T47D (cell line): ENCODE data around the gene AFF1.
"Not testable (repeated sequence)": the region's sequence is repeated elsewhere in the genome, so short reads cannot be mapped to it uniquely, and the experiment has no call there.

Source experiments
- DNase-seq, 2 experiments: peaks; one replicate each; pipeline versions ENCODE4 v3.0.0 to v3.0.0-alpha.2; 2011 to 2012; ENCODE audit warnings: low read depth in 1 of 2, low spot score in 1 of 2
- JUND ChIP-seq: IDR thresholded peaks from 2 replicates; pipeline ENCODE4 v1.6.1; 2012; ENCODE audit warnings: low read depth
- in situ Hi-C: cut with HindIII; loops from 2 replicates; pipeline ENCODE4 v1.10.0; 2016; ENCODE audit warnings: low sequenced_read_pairs, low pct_unique_long_range_greater_than_20kb

The AFF1 gene

DNA sequence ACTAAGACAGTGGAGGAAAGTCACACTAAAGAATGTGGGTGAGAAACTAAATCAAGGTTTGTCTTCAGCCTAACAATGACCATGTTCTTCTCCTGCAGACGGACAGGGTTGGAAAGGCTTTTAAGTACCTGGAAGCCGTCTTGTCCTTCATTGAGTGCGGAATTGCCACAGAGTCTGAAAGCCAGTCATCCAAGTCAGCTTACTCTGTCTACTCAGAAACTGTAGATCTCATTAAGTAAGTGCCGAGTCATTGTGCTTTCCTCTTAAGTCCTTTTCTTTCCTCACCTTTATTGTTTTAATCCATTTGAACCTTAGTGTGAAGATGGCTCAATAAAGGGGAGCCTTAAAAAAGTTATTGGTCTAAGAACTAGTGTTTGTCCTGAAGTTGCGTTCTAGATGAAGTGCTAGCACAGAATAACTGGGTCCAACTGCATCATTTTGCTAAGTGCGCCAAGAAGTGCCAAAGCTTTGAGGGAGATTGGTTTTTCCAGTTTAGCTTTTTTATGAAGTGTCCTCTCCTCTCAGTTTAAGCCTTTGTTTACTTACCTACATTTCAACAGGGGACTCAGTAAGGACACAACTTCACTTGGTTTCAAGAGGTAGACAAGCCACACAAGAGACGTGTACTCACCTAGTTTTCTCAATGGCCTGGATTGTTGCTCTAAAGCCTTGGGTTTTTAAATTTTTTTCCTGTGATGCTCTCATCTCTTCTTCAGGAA is 196.3 kb downstream of the AFF1 start:
- no peak for DNase-seq
- in situ Hi-C loops = no loop called here
- no peak for TF ChIP-seq JUND

DNA sequence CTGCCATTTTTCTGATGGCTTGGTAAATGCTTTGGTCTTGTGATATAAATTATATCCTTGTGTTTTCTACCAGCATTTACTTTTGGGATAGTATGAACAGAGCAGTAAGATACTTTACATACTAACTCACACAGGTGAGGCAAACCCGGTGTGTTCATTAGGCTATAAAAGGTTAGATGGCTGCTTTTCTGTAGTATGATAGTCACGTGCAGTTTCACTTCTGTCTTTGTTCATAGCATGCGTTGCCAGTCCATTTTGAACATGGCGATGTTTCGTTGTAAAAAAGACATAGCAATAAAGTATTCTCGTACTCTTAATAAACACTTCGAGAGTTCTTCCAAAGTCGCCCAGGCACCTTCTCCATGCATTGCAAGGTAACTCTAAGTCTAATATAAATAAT is 197.2 kb downstream of the AFF1 start:
- no peak for DNase-seq
- no peak for TF ChIP-seq JUND
- in situ Hi-C loops = no loop called here

DNA sequence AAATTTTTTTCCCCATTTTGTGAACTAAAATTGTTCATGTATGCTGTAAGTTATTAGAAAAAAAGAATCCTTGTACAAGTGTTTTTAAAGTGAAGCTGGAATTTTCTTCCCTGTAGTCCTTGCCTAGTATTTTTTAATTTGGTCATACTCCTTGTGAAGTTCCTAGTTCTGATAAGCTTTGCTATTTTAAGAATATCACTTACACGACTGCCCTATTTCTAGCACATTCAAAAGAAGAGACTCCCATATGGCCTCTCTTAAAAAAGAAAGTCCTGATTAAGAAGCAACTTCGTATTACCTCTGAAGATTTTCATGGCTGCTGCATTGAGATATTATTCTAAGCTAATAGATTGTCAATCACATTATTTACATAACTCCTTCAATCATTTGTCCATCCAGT is 198.4 kb downstream of the AFF1 start:
- in situ Hi-C loops = no loop called here
- TF ChIP-seq JUND = no peak
- DNase-seq = no peak

GRCh38 chr4:87134122-87134521 is 199.3 kb downstream of the AFF1 start:
- no peak for DNase-seq
- TF ChIP-seq JUND = no peak
- in situ Hi-C loops = no loop called here

DNA sequence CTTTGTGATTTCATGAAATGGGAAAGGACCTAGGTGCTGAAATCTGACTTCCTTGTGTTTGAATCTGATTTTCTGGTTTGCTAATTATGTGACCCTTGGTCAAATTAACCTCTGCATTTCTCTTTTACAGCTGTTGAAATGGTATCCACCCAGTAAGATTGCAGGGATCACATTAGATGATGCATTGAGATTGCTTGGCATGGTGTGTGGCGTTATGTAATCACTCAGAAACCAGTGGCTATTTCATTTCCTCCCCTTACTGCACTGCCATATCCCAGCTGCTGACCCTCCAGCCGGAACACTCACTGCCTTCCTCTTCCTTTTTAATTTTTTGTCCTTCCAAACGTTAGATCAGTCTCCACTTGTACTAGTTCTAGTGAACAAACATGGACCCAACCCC is 206.6 kb downstream of the AFF1 start:
- TF ChIP-seq JUND = no peak
- DNase-seq = no peak
- in situ Hi-C loops = no loop called here

GRCh38 chr4:87144356-87144755 is 209.5 kb downstream of the AFF1 start:
- no peak for DNase-seq
- in situ Hi-C loops = no loop called here

DNA sequence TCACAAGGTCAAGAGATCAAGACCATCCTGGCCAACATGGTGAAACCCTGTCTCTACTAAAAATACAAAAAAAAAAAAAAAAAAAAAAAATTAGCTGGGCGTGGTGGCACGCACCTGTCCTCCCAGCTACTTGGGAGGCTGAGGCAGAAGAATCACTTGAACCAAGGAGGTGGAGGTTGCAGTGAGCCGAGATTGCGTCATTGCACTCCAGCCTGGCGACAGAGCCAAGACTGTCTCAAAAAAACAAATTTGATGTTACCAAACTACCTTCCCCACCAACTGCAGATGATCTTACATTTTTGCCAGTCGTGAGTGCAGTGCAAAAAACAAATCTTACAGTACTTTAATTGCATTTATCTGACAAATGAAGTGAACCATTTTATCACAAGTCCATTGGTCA is 211.1 kb downstream of the AFF1 start:
- in situ Hi-C loops, DNase-seq: not testable (repeated sequence)

More at GRCh38 chr4:87144356-87144755, 209.5 kb downstream of the AFF1 start:
- TF ChIP-seq JUND = no peak

- no peak for TF ChIP-seq JUND
- no peak for DNase-seq
- in situ Hi-C loops = no loop called here
Observed at GRCh38 chr4:87147116-87147515, 212.3 kb downstream of the AFF1 start.

GRCh38 chr4:87150498-87151261 is 215.9 kb downstream of the AFF1 start:
- in situ Hi-C loops = no loop called here
- DNase-seq = peak; percentile 14 to 80
- no peak for TF ChIP-seq JUND

- DNase-seq = no peak
- in situ Hi-C loops = no loop called here
- no peak for TF ChIP-seq JUND
Observed at GRCh38 chr4:87151730-87152129, 216.9 kb downstream of the AFF1 start.

DNA sequence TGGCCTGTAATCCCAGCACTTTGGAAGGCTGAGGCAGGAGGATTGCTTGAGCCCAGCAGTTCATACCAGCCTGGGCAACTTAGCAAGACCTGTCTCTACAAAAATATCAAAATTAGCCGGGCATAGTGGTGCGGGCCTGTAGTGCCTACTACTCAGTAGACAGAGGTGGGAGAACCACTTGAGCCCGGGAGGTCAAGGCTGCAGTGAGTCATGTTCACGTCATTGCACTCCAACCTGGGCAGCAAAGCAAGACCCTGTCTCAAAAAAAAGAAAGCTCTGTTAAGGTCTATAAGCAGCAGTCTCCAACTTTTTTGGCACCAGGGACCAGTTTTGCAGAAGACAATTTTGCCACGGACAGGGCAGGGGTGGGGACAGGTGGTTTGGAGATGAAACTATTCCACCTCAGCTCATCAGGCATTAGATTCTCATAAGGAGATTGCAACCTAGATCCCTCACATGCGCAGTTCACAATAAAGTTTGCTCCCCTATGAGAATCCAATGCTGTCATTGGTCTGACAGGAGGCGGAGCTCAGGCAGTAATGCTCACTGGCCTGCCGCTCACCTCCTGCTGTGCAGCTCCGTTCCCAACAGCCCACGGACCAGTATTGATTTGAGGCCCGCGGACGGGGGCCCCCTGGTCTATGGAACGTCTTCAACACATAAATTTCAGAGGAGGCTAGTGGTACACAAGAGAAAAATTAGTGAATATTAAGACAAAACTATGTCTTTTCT is 217.7 kb downstream of the AFF1 start:
- in situ Hi-C loops = no loop called here
- TF ChIP-seq JUND = no peak
- no peak for DNase-seq

DNA sequence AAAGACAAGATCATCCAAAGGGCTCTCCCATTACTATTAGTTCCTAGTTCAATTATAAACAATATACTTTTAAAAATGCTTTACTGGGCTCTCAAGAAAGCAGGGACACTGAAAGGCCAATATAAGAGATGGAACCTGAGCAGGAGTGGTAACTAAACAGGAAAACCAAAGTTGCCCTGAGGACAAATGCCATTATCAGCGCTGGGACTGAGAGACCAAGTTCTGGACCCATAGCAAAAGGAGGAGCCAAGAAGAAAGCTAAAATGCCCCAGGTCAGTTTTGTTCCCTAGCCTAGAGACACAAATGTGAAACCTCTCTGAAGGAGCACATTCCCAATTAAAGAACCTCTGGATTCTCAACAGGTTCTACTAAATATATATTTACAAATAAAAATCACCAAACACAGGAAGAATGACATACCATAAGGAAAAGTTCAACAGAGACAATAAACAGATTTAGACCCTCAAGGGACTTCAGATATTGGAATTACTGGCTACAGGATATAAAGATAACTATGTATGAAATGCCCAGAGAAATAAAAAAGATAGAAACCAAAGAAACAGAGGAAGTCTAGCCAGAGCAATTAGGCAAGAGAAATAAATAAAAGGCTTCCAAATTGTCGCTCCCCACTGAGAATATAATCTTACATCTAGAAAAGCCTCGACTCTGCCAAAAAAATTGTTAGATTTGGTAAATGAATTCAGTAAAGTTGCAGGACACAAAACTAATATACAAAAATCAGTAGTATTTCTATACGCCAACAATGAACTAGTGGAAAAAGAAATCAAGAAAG is 218.5 kb downstream of the AFF1 start:
- in situ Hi-C loops = no loop called here

DNA sequence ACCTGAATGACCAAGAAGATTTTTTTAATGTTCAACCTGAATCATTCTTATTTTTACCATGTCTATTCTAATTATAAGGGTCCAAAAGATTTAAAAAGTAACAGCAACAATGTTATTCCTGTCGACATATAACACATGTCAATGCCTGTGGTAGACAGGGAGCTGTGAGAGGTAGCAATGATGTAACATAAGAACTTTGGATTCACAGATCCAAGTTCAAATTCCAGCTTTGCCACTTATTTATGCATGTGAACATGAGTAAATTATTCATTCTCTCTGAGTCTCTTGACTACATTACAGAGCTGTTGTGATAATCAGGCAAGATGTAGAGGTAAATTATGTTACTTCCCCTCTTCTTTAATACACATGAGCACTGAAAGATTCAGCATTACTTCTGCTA is 231.1 kb downstream of the AFF1 start:
- no peak for DNase-seq
- in situ Hi-C loops = no loop called here
- TF ChIP-seq JUND = no peak

More for the DNA sequence above, 218.5 kb downstream of the AFF1 start:
- TF ChIP-seq JUND = no peak
- peak in 1 of 2 experiments; percentile 7 for DNase-seq
